Ishikawa (cell line): ENCODE results near the gene KDM4D.

Experiments used
- CEBPB ChIP-seq: IDR thresholded peaks from 2 replicates; pipeline ENCODE4 v1.6.1; 2012
- CREB1 ChIP-seq: IDR thresholded peaks from 2 replicates; pipeline ENCODE4 v1.6.1; 2012; ENCODE audit warnings: low read depth
- EGR1 ChIP-seq: IDR thresholded peaks from 2 replicates; pipeline ENCODE4 v1.6.1; 2012
- EP300 ChIP-seq: IDR thresholded peaks from 2 replicates; pipeline ENCODE4 v1.6.1; 2012; ENCODE audit warnings: borderline replicate concordance
- FOXM1 ChIP-seq: IDR thresholded peaks from 2 replicates; pipeline ENCODE4 v1.6.1; 2012; ENCODE audit warnings: low read depth, borderline replicate concordance
- MAX ChIP-seq: IDR thresholded peaks from 2 replicates; pipeline ENCODE4 v1.6.1; 2012
- NFIC ChIP-seq: IDR thresholded peaks from 2 replicates; pipeline ENCODE4 v1.6.1; 2012
- RAD21 ChIP-seq: IDR thresholded peaks from 2 replicates; pipeline ENCODE4 v1.6.1; 2012; ENCODE audit warnings: low read depth
- REST ChIP-seq: IDR thresholded peaks from 2 replicates; pipeline ENCODE4 v1.6.1; 2012; ENCODE audit warnings: low read depth, mild to moderate bottlenecking
- TAF1 ChIP-seq: IDR thresholded peaks from 2 replicates; pipeline ENCODE4 v1.6.1; 2012; ENCODE audit warnings: low read depth, mild to moderate bottlenecking
- TCF12 ChIP-seq: IDR thresholded peaks from 2 replicates; pipeline ENCODE4 v1.6.1; 2012; ENCODE audit warnings: low read depth
- TEAD4 ChIP-seq: IDR thresholded peaks from 2 replicates; pipeline ENCODE4 v1.6.1; 2012
- USF1 ChIP-seq: IDR thresholded peaks from 2 replicates; pipeline ENCODE4 v1.6.1; 2012
- YY1 ChIP-seq: IDR thresholded peaks from 2 replicates; pipeline ENCODE4 v1.6.1; 2012; ENCODE audit warnings: low read depth
- ZBTB7A ChIP-seq: IDR thresholded peaks from 2 replicates; pipeline ENCODE4 v1.6.1; 2012; ENCODE audit warnings: low read depth

KDM4D gene

DNA sequence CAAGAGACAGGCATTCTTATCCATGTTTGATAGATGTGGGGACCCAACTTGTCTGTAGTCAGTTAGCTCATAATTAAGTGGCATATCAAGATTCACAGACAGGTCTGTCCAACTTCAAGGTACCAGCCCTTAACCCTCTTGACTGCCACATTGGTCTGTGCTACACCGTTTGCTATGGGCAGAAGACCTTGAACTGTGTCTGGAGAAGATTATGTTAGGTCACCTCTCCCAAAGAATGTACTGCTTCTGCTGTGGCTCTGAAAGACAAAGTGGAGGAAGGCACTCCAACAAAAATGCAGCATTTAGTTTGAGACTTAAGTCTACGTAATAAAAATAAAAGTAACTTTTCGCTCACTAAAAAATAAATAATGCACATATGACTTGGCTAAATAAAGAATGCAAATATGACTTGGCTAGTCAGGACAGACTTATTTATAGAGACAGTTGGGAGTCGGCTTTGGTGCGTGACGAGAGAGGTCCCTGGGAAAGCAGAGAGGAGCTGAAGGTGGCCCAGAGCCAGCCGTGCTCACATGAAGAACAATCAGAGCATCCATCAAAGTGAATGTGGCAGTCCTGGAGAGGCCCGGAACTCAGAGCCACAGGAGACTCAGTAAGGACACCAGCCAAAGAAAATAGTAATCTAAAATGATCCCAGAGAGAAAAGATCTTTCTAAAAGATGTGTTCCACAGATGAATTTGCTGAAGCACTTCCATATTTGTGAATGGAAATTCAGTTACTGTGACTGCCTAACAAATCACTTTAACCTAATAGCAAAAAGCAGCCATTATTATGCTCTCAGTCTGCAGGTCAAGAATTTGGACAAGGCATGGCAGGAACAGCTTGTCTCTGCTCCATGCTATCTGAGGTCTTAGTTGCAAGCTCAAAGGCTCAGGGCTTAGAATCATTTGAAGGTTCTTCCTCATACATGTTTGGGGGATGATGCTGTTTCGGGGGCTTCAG lies 35.1 kb upstream of the KDM4D start:
- TF ChIP-seq FOXM1 (peak; percentile 78; the same call in 1 of the 2 replicates), TEAD4 (peak; percentile 50; the same call in 1 of the 2 replicates), ZBTB7A (no peak), CREB1 (no peak), MAX (no peak), CEBPB (no peak), TCF12 (peak; percentile 91), USF1 (no peak), RAD21 (peak; percentile 28; the same call in 1 of the 2 replicates), EP300 (peak; percentile 91; the same call in 1 of the 2 replicates), NFIC (peak; percentile 97), REST (no peak), EGR1 (no peak)

DNA sequence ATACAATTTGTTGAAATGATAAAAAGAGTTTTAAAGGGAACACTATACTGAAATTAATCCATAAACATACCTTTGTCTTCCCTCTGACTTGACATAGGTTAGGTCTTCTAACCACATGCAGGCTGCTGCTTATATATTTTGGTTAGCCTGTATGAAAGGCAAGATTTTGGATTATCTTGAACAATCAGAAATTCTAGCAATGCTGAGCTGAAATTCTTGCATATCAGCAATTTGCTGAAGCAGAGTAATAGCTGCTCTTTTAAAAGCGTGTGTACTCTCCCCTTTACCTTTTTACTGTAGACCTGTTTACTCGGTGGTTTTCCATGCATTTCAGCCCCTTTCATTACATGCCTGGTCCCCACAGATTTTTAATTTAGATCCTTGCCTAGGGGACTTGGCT lies 34.2 kb upstream of the KDM4D start:
- TF ChIP-seq USF1 (no peak), TCF12 (no peak), MAX (no peak), REST (no peak), NFIC (no peak), CREB1 (no peak), TAF1 (no peak), ZBTB7A (no peak), EP300 (no peak), YY1 (no peak)

- no peak for TF ChIP-seq ZBTB7A
- no peak for TF ChIP-seq TCF12
- no peak for TF ChIP-seq EP300
- TF ChIP-seq YY1 = no peak
- TF ChIP-seq TAF1 = no peak
- no peak for TF ChIP-seq USF1
- no peak for TF ChIP-seq MAX
- TF ChIP-seq CEBPB = no peak
- no peak for TF ChIP-seq NFIC
- TF ChIP-seq TEAD4 = no peak
Measured at GRCh38 chr11:94941131-94941530, 32.4 kb upstream of the KDM4D start.

DNA sequence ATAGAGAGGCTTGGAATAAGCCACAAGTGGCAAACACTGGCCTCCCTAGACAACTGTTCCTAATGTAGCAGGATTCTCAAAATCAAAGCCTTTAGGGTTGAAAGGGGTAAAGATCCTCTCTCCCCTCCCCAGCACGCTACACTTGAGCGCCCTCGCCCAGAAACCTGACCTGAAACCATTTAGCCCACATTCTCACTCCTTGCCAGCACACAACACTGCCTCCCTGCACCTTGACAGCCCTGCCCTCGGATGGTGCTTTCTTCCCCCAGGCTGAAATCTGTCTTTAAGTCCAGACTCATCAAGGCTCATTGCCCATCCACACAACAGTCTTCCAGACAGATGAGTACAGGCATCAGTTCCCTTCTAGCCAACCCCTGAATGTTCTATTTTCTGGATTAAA lies 26.7 kb upstream of the KDM4D start:
- TF ChIP-seq REST (no peak), TCF12 (no peak), CEBPB (no peak), RAD21 (no peak), TAF1 (no peak), CREB1 (no peak), NFIC (no peak), USF1 (no peak), EGR1 (no peak)
